ENCODE data around the gene KDM4C.

DNA sequence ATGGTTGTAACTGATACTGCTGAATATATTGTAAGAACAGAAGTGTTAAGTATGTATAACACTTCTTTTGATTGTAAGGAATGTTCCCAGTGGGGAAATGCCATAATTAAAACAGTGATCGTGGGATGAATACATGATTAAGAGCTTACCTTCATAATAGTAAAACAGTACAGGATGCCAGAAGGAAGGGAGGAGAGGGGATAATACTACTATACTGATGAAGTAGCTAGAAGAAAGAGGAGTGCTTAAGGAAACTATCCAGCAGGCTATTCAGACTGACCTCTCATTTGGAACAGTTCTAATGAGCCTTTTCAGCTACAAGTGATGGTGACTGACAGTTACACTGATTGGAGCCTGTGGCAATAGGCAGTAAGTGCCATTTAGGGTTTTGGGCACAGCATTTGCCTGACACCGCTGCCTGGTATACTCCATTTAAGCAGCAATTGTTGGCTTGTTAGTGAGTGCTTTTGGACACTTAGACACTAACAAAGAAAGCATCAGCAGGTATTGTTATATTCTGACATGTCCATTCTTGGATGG, 33.8 kb upstream of the KDM4C start:
- no peak for TF ChIP-seq USF2 (IDR thresholded peaks at IDR 0.05)
- TF ChIP-seq, protein P1, sequence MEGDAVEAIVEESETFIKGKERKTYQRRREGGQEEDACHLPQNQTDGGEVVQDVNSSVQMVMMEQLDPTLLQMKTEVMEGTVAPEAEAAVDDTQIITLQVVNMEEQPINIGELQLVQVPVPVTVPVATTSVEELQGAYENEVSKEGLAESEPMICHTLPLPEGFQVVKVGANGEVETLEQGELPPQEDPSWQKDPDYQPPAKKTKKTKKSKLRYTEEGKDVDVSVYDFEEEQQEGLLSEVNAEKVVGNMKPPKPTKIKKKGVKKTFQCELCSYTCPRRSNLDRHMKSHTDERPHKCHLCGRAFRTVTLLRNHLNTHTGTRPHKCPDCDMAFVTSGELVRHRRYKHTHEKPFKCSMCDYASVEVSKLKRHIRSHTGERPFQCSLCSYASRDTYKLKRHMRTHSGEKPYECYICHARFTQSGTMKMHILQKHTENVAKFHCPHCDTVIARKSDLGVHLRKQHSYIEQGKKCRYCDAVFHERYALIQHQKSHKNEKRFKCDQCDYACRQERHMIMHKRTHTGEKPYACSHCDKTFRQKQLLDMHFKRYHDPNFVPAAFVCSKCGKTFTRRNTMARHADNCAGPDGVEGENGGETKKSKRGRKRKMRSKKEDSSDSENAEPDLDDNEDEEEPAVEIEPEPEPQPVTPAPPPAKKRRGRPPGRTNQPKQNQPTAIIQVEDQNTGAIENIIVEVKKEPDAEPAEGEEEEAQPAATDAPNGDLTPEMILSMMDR (IDR thresholded peaks at IDR 0.05) = no peak
- no peak for TF ChIP-seq RAD21 (conservative IDR thresholded peaks at IDR 0.05 in 1 of 2, IDR thresholded peaks at IDR 0.05 in 1 of 2)
- no peak for TF ChIP-seq HMGXB4 (CRISPR knock-in tag; IDR thresholded peaks at IDR 0.05; ENCODE audit: borderline replicate concordance)
- no peak for TF ChIP-seq SREBF2 (IDR thresholded peaks at IDR 0.05)
- no peak for TF ChIP-seq JUN (IDR thresholded peaks at IDR 0.05)
- no peak for TF ChIP-seq ZC3H11A (IDR thresholded peaks at IDR 0.05)
- no peak for TF ChIP-seq MYC (IDR thresholded peaks at IDR 0.05; ENCODE audit: borderline replicate concordance, low read length)
- no peak for TF ChIP-seq RARB (CRISPR knock-in tag; IDR thresholded peaks at IDR 0.05)
- no peak for TF ChIP-seq SMC3 (IDR thresholded peaks at IDR 0.05)
- no peak for TF ChIP-seq POLR2A (IDR thresholded peaks at IDR 0.05; ENCODE audit: low read length)

Data from A549 (cell line).